Suprapubic skin (tissue), 4 donors: ENCODE measurements around the gene GOSR2. TPM values are rescaled to one million over a fixed set of nuclear protein-coding genes. Genes with fewer than 3 reads are reported as not detected.

Source experiments
- DNase-seq, 2 donors: peaks; one replicate each; pipeline ENCODE4 v3.0.0-alpha.2; 2019; ENCODE audit warnings: low spot score in 2 of 2
- H3K27ac ChIP-seq: fragments of 200-600 bp; sonication (generic); one replicate; pipeline ENCODE4 v1.5.1; 2019
- H3K27me3 ChIP-seq: fragments of 200-600 bp; sonication (generic); one replicate; pipeline ENCODE4 v1.5.1; 2019
- H3K36me3 ChIP-seq: fragments of 200-600 bp; sonication (generic); one replicate; pipeline ENCODE4 v1.5.1; 2019
- H3K4me1 ChIP-seq: fragments of 200-600 bp; sonication (generic); one replicate; pipeline ENCODE4 v1.5.1; 2019
- H3K4me3 ChIP-seq: fragments of 200-600 bp; sonication (generic); one replicate; pipeline ENCODE4 v1.5.1; 2019; ENCODE audit warnings: mild to moderate bottlenecking
- H3K9me3 ChIP-seq: fragments of 200-600 bp; sonication (generic); one replicate; pipeline ENCODE4 v1.5.1; 2019
- CTCF ChIP-seq, 2 donors: fragments of 200-600 bp in 1 of 2; fragments of 450-650 bp in 1 of 2; sonication (generic) in 1 of 2; IDR thresholded peaks; one replicate each; pipeline ENCODE4 v1.5.1; 2016 to 2019; ENCODE audit warnings: antibody characterized with exemption in 2 of 2, mild to moderate bottlenecking in 1 of 2, moderate library complexity in 1 of 2
- EP300 ChIP-seq: sonication (generic); formaldehyde crosslinking; IDR thresholded peaks from one replicate; pipeline ENCODE4 v1.6.1; 2017; ENCODE audit warnings: antibody characterized with exemption
- POLR2A ChIP-seq, 2 donors: fragments of 450-650 bp; IDR thresholded peaks; one replicate each; pipeline ENCODE4 v1.6.1; 2017; ENCODE audit warnings: antibody characterized with exemption in 2 of 2, mild to moderate bottlenecking in 2 of 2, moderate library complexity in 2 of 2
- POLR2AphosphoS5 ChIP-seq, 3 donors: sonication (generic); formaldehyde crosslinking; IDR thresholded peaks; one replicate each; pipeline ENCODE4 v1.6.1; 2017; ENCODE audit warnings: antibody characterized with exemption in 3 of 3
- WGBS: methylation state at CpG from one replicate; pipeline ENCODE4 v1.1.5; 2018; 5-methylcytosine and 5-hydroxymethylcytosine counted together
- total RNA-seq, 4 donors: library from RNA; depleted of rRNA; stranded (reverse); fragments of >200 nt; gene quantifications; one replicate each; pipeline ENCODE4 v1.1.0, GENCODE V29; 2016

The GOSR2 gene
- total RNA-seq, 4 donors from 2014 or later = 28.1 to 72.6 (median 41.1) TPM

- Histone ChIP-seq H3K27me3 (peaks cover 34% of the 10 kb centered on the region), H3K36me3 (no peaks in the 10 kb centered on the region), H3K27ac (peak overlapping the region; percentile 51), H3K4me1 (peaks cover 31% of the 10 kb centered on the region), H3K4me3 (peak overlapping the region; percentile 57), H3K9me3 (no peaks in the 10 kb centered on the region)
- TF ChIP-seq POLR2AphosphoS5 (IDR thresholded peaks at IDR 0.05) = no peak
- no peak for TF ChIP-seq CTCF (IDR thresholded peaks at IDR 0.05)
- no peak for TF ChIP-seq EP300
- TF ChIP-seq POLR2A (IDR thresholded peaks at IDR 0.05) = no peak
- 10% methylated on average over 36 of the region's 36 CpGs for WGBS
- no peak for DNase-seq
These were observed 55.0 kb downstream of the GOSR2 start for GRCh38 chr17:46977750-46978488.

GRCh38 chr17:46978489-46979146 lies 55.7 kb downstream of the GOSR2 start:
- H3K36me3 ChIP-seq = no peaks in the 10 kb centered on the region
- TF ChIP-seq POLR2A (IDR thresholded peaks at IDR 0.05) (no peak), POLR2AphosphoS5 (IDR thresholded peaks at IDR 0.05) (no peak), CTCF (IDR thresholded peaks at IDR 0.05) (no peak), EP300 (no peak)
- under 1% methylated on average over 29 of the region's 83 CpGs for WGBS
- peak overlapping the region; percentile 51 for H3K27ac ChIP-seq
- peaks cover 34% of the 10 kb centered on the region for H3K27me3 ChIP-seq
- DNase-seq = no peak
- no peaks in the 10 kb centered on the region for H3K9me3 ChIP-seq
- H3K4me1 ChIP-seq = peaks cover 24% of the 10 kb centered on the region
- H3K4me3 ChIP-seq = peak overlapping the region; percentile 57

- H3K36me3 ChIP-seq = no peaks in the 10 kb centered on the region
- H3K27ac ChIP-seq = peak within 1 kb of the TSS; percentile 51
- peaks cover 23% of the 10 kb centered on the region for H3K4me1 ChIP-seq
- TF ChIP-seq POLR2AphosphoS5 (IDR thresholded peaks at IDR 0.05) = no peak
- TF ChIP-seq CTCF (IDR thresholded peaks at IDR 0.05) = no peak
- TF ChIP-seq EP300 = no peak
- TF ChIP-seq POLR2A (IDR thresholded peaks at IDR 0.05) = no peak
- H3K4me3 ChIP-seq = peak within 1 kb of the TSS; percentile 57
- H3K9me3 ChIP-seq = no peaks in the 10 kb centered on the region
- peaks cover 34% of the 10 kb centered on the region for H3K27me3 ChIP-seq
- DNase-seq = no peak
- 2% methylated on average over 24 of the region's 57 CpGs for WGBS
These were observed 56.3 kb downstream of the GOSR2 start, which contains the start of gene RPRML for GRCh38 chr17:46979147-46979863. Gene RPRML, minus strand, starts transcription at chr17:46979253. Its CDS starts 246 bp downstream, at chr17:46979007.

- H3K4me3 ChIP-seq = no peak overlapping the region
- H3K36me3 ChIP-seq = no peaks in the 10 kb centered on the region
- TF ChIP-seq POLR2AphosphoS5 (IDR thresholded peaks at IDR 0.05) = no peak
- no peak for TF ChIP-seq CTCF (IDR thresholded peaks at IDR 0.05)
- TF ChIP-seq EP300 = no peak
- no peak for TF ChIP-seq POLR2A (IDR thresholded peaks at IDR 0.05)
- DNase-seq = no peak
- no peaks in the 10 kb centered on the region for H3K9me3 ChIP-seq
- H3K27me3 ChIP-seq = peaks cover 20% of the 10 kb centered on the region
- 95% methylated on average over 6 of the region's 6 CpGs for WGBS
- H3K4me1 ChIP-seq = peaks cover 21% of the 10 kb centered on the region
- no peak overlapping the region for H3K27ac ChIP-seq
These were observed 59.6 kb downstream of the GOSR2 start for GRCh38 chr17:46982577-46982976.

GRCh38 chr17:46983782-46984181 lies 60.8 kb downstream of the GOSR2 start:
- Histone ChIP-seq H3K4me3 (no peak overlapping the region), H3K27me3 (peaks cover 8% of the 10 kb centered on the region), H3K4me1 (peaks cover 9% of the 10 kb centered on the region), H3K9me3 (no peaks in the 10 kb centered on the region), H3K27ac (no peak overlapping the region), H3K36me3 (no peaks in the 10 kb centered on the region)
- WGBS = 91% methylated on average over 6 of the region's 6 CpGs
- DNase-seq = no peak
- TF ChIP-seq EP300 = no peak
- no peak for TF ChIP-seq CTCF (IDR thresholded peaks at IDR 0.05)
- TF ChIP-seq POLR2A (IDR thresholded peaks at IDR 0.05) = no peak
- TF ChIP-seq POLR2AphosphoS5 (IDR thresholded peaks at IDR 0.05) = no peak
